NCI-H2107 (cell line): ENCODE data around the gene OR10P1.

Source experiments
- DNase-seq: peaks from one replicate; lab custom pipeline; 2025; lab: John Stamatoyannopoulos, UW

OR10P1 gene

DNA sequence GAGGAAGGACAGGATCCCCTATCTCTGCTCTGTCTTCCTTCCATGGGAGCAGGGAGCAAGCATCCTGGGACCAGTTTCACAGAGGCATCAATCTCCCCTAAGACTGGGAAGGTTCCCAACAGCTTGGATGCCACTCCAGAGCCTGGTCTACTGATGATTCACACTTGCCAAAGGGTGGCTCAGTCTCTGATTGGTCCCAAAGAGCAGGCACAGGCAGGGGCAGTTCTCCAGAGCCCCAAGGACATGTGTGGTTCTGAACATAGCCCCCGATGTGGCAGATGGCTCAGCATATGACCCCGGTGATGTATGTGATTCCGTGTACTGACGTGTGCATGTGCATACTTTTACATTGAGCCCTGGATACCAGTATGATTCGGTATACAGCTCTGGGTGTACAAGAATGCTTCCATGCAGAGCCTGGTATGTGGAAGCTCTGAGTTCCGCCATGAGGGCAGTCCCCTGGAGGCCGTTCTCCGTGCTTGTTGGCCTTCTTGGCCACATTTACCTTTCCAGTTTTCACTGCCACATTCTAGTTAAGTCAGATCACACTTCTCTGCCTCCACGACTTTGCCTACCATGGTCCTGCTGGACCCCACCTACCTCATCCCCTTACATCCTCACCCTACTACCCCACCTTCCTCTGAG lies 49.8 kb downstream of the OR10P1 start:
- DNase-seq, result no peak
